MM.1S (cell line): ENCODE results near the gene IDH3A.

Experiments
- DNase-seq: peaks from one replicate; pipeline ENCODE4 v3.0.0-alpha.2; 2015
- H2AFZ ChIP-seq: fragments of 300-600 bp; sonication (generic); 2 replicates; pipeline ENCODE4 v1.6.0; 2016; ENCODE audit warnings: antibody characterized with exemption, low read length
- H3F3A ChIP-seq: fragments of 300-600 bp; sonication (generic); 2 replicates; pipeline ENCODE4 v1.6.1; 2016; ENCODE audit warnings: mild to moderate bottlenecking, antibody characterized with exemption, low read length, moderate library complexity, mixed read lengths; ENCODE audit not compliant: insufficient read depth
- H3K27ac ChIP-seq: fragments of 300-600 bp; sonication (generic); 2 replicates; pipeline ENCODE4 v1.5.1; 2016; ENCODE audit warnings: mild to moderate bottlenecking, low read length
- H3K27me3 ChIP-seq: fragments of 300-600 bp; sonication (generic); replicated peaks from 2 replicates; pipeline ENCODE4 v1.6.0; 2016; ENCODE audit warnings: low read length; ENCODE audit not compliant: insufficient read depth
- H3K36me3 ChIP-seq: fragments of 300-600 bp; sonication (generic); replicated peaks from 2 replicates; pipeline ENCODE4 v1.6.1; 2016; ENCODE audit warnings: mild to moderate bottlenecking, low read length, mixed read lengths; ENCODE audit not compliant: insufficient read depth
- H3K4me1 ChIP-seq: fragments of 300-600 bp; sonication (generic); 2 replicates; pipeline ENCODE4 v1.6.1; 2016; ENCODE audit warnings: low read length, mixed read lengths
- H3K4me2 ChIP-seq: fragments of 300-600 bp; sonication (generic); 2 replicates; pipeline ENCODE4 v1.6.0; 2016; ENCODE audit warnings: low read depth, low read length
- H3K4me3 ChIP-seq: fragments of 300-600 bp; sonication (generic); 2 replicates; pipeline ENCODE4 v1.5.1; 2016; ENCODE audit warnings: low read length, mixed read lengths
- H3K79me2 ChIP-seq: fragments of 300-600 bp; sonication (generic); 2 replicates; pipeline ENCODE4 v1.6.1; 2016; ENCODE audit warnings: mixed run types, low read length, mixed read lengths
- H3K9ac ChIP-seq: fragments of 300-600 bp; sonication (generic); 2 replicates; pipeline ENCODE4 v1.6.1; 2016; ENCODE audit warnings: low read length, mixed read lengths
- H3K9me2 ChIP-seq: fragments of 300-600 bp; sonication (generic); replicated peaks from 2 replicates; pipeline ENCODE4 v1.6.1; 2016; ENCODE audit warnings: mild to moderate bottlenecking, low read length, mixed read lengths; ENCODE audit not compliant: insufficient read depth
- H3K9me3 ChIP-seq: fragments of 300-600 bp; sonication (generic); replicated peaks from 2 replicates; pipeline ENCODE4 v1.6.1; 2016; ENCODE audit warnings: mild to moderate bottlenecking, low read length, mixed read lengths; ENCODE audit not compliant: insufficient read depth
- H4K20me1 ChIP-seq: fragments of 300-600 bp; sonication (generic); 2 replicates; pipeline ENCODE4 v1.6.1; 2016; ENCODE audit warnings: mild to moderate bottlenecking, low read length, moderate library complexity, mixed read lengths; ENCODE audit not compliant: insufficient read depth
- EZH2 ChIP-seq: fragments of 300-600 bp; sonication (generic); optimal IDR thresholded peaks from 2 replicates; pipeline ENCODE3; 2017; ENCODE audit warnings: low read depth, mild to moderate bottlenecking, antibody characterized with exemption, low read length, mixed read lengths
- EZH2phosphoT487 ChIP-seq: fragments of 300-600 bp; sonication (generic); IDR thresholded peaks from 2 replicates; pipeline ENCODE4 v1.6.1; 2018; ENCODE audit warnings: antibody characterized with exemption, low read length
- TF ChIP-seq, protein P1 (sequence below): fragments of 300-600 bp; sonication (generic); IDR thresholded peaks from 2 replicates; pipeline ENCODE4 v1.5.1; 2016; ENCODE audit warnings: antibody characterized with exemption, low read length, mixed read lengths

Gene IDH3A

DNA sequence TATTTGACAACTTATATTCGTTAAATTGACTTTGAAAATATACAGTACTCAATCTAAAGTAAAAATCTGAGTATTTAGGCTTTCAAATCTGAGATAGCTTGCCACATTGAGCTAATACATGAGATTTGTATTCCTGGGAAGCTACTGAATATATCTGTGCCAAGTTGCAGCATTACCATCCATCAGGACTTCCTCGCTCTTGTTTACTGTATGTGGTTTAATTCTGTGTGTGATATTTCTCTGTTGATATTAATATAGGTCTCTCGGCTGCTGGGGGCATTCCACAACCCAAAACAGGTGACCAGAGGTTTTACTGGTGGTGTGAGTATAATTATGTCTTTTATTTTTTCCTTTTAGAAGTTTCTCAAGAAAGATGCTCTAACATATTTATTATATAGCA, 5.8 kb downstream of the IDH3A start:
- H2AFZ ChIP-seq: no peak overlapping the region
- peaks cover 8% of the 10 kb centered on the region for H3K4me1 ChIP-seq
- H3K4me3 ChIP-seq: no peak overlapping the region
- peaks cover 70% of the 10 kb centered on the region for H3K79me2 ChIP-seq
- H3K9me3 ChIP-seq: no peaks in the 10 kb centered on the region
- H3K27ac ChIP-seq: no peak overlapping the region
- H3K27me3 ChIP-seq: no peaks in the 10 kb centered on the region
- DNase-seq: no peak
- no peak overlapping the region for H3K9ac ChIP-seq
- TF ChIP-seq EZH2phosphoT487: no peak
- TF ChIP-seq, protein P1, sequence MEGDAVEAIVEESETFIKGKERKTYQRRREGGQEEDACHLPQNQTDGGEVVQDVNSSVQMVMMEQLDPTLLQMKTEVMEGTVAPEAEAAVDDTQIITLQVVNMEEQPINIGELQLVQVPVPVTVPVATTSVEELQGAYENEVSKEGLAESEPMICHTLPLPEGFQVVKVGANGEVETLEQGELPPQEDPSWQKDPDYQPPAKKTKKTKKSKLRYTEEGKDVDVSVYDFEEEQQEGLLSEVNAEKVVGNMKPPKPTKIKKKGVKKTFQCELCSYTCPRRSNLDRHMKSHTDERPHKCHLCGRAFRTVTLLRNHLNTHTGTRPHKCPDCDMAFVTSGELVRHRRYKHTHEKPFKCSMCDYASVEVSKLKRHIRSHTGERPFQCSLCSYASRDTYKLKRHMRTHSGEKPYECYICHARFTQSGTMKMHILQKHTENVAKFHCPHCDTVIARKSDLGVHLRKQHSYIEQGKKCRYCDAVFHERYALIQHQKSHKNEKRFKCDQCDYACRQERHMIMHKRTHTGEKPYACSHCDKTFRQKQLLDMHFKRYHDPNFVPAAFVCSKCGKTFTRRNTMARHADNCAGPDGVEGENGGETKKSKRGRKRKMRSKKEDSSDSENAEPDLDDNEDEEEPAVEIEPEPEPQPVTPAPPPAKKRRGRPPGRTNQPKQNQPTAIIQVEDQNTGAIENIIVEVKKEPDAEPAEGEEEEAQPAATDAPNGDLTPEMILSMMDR: no peak
- TF ChIP-seq EZH2: no peak
- no peak overlapping the region for H3K4me2 ChIP-seq
- peaks cover 7% of the 10 kb centered on the region; the same call in 1 of the 2 replicates for H4K20me1 ChIP-seq
- H3K9me2 ChIP-seq: no peaks in the 10 kb centered on the region
- H3F3A ChIP-seq: no peaks in the 10 kb centered on the region
- peaks cover 8% of the 10 kb centered on the region; the same call in 1 of the 2 replicates for H3K36me3 ChIP-seq

DNA sequence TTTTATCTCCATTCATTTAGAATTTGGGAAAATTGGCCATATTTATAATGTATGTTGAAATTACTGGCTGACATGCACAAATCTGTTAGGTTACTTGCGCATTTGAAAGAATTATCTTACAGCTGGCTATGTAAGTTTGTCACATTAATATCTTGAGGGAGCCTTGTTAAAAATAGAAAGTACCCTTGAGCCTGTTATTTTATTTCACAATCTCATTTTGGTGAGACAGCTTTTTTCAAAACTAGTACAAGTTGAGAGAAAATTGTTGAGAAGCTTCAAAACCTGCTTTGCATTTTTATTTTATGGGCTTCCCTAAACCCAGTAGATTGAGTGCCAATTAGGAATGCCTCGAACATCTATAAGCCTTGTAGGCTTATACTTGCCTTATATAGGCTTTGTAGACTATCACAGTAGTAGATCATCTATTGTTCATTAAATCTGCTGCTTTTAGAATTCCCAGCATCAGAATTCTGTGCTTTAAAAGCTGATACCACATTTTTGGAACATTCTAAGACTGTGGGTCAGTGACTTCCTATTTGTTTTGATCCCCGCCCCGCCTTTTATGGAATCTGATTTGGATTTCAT, 6.3 kb downstream of the IDH3A start:
- Histone ChIP-seq H3K36me3 (peaks cover 8% of the 10 kb centered on the region; the same call in 1 of the 2 replicates), H2AFZ (no peak overlapping the region), H3K4me1 (peaks cover 6% of the 10 kb centered on the region), H3K9me2 (no peaks in the 10 kb centered on the region), H3K27me3 (no peaks in the 10 kb centered on the region), H3K9ac (no peak overlapping the region), H3K4me2 (no peak overlapping the region), H3K27ac (no peak overlapping the region), H3K4me3 (no peak overlapping the region), H3F3A (no peaks in the 10 kb centered on the region), H3K9me3 (no peaks in the 10 kb centered on the region), H3K79me2 (peaks cover 65% of the 10 kb centered on the region), H4K20me1 (peaks cover 7% of the 10 kb centered on the region; the same call in 1 of the 2 replicates)
- no peak for DNase-seq
- TF ChIP-seq EZH2 (no peak), EZH2phosphoT487 (no peak)
- TF ChIP-seq, protein P1: no peak

DNA sequence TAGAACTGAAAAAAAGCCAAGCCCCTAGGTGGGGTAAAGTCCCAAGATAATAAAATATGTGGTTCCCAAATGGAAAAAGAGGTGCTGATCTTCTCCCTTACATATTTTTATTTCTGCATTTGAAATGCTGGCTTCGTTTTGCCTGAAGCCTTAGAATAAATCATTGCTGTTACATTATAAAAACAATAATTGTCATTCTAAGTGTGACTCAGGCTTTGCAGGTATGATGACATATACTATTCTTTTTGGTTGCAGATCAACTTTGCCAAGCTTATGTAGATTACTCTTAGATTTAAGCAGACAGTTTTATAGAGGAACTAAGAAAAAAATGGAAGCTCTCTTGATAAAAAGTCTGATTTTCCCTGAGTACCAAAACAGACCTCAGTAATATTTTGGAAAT, 7.5 kb downstream of the IDH3A start:
- TF ChIP-seq, protein P1: no peak

More for the DNA sequence above, 7.5 kb downstream of the IDH3A start:
- H3K27me3 ChIP-seq: no peaks in the 10 kb centered on the region
- H3K9me2 ChIP-seq: no peaks in the 10 kb centered on the region
- H3K79me2 ChIP-seq: peaks cover 53% of the 10 kb centered on the region
- H3K9me3 ChIP-seq: no peaks in the 10 kb centered on the region
- peaks cover 4% of the 10 kb centered on the region; the same call in 1 of the 2 replicates for H3K36me3 ChIP-seq
- no peaks in the 10 kb centered on the region for H3F3A ChIP-seq
- no peak overlapping the region for H3K27ac ChIP-seq
- H3K4me2 ChIP-seq: no peak overlapping the region
- H4K20me1 ChIP-seq: peaks cover 7% of the 10 kb centered on the region; the same call in 1 of the 2 replicates
- no peak for DNase-seq
- H2AFZ ChIP-seq: no peak overlapping the region
- H3K4me3 ChIP-seq: no peak overlapping the region
- H3K9ac ChIP-seq: no peak overlapping the region
- no peaks in the 10 kb centered on the region for H3K4me1 ChIP-seq
